ENCODE data around the gene CCDC92B.
A peak's percentile ranks its signal among the peaks of the same experiment; 100 is the strongest.

The CCDC92B gene

GRCh38 chr17:2749058-2749783, at the start of gene CCDC92B:
CCDC92B (minus strand) TSS chr17:2749652; CDS start chr17:2735145, 14,507 bp downstream.
- TF ChIP-seq, protein P1, sequence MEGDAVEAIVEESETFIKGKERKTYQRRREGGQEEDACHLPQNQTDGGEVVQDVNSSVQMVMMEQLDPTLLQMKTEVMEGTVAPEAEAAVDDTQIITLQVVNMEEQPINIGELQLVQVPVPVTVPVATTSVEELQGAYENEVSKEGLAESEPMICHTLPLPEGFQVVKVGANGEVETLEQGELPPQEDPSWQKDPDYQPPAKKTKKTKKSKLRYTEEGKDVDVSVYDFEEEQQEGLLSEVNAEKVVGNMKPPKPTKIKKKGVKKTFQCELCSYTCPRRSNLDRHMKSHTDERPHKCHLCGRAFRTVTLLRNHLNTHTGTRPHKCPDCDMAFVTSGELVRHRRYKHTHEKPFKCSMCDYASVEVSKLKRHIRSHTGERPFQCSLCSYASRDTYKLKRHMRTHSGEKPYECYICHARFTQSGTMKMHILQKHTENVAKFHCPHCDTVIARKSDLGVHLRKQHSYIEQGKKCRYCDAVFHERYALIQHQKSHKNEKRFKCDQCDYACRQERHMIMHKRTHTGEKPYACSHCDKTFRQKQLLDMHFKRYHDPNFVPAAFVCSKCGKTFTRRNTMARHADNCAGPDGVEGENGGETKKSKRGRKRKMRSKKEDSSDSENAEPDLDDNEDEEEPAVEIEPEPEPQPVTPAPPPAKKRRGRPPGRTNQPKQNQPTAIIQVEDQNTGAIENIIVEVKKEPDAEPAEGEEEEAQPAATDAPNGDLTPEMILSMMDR (IDR thresholded peaks at IDR 0.05), result no peak
- Histone ChIP-seq H3K27ac (no peak within 1 kb of the TSS), H3K4me3 (peak within 1 kb of the TSS in 1 of 2 donors; percentile 28), H3K4me1 (peaks cover 0 to 11% (median 6%) of the 10 kb centered on the region in 4 donors), H3K36me3 (no peaks in the 10 kb centered on the region), H3K9me3 (no peaks in the 10 kb centered on the region), H3K27me3 (peaks cover 0 to 77% of the 10 kb centered on the region in 2 donors)
- no peak for DNase-seq
- intact Hi-C loops (cut with DNase I; ENCODE audit: low total_unique reads), result no loop called here

- H3K36me3 ChIP-seq, result no peaks in the 10 kb centered on the region
- H3K27me3 ChIP-seq, result peaks cover 0 to 49% of the 10 kb centered on the region in 2 donors
- no peak overlapping the region for H3K4me3 ChIP-seq
- H3K9me3 ChIP-seq, result peaks cover 0 to under 1% (median 0%) of the 10 kb centered on the region in 3 donors
- no peaks in the 10 kb centered on the region for H3K4me1 ChIP-seq
- no peak for DNase-seq
- H3K27ac ChIP-seq, result no peak overlapping the region
- TF ChIP-seq, protein P1 (IDR thresholded peaks at IDR 0.05), result no peak
- intact Hi-C loops (cut with DNase I; ENCODE audit: low total_unique reads), result no loop called here
These were observed 49.2 kb upstream of the CCDC92B start for GRCh38 chr17:2798678-2799077.

DNA sequence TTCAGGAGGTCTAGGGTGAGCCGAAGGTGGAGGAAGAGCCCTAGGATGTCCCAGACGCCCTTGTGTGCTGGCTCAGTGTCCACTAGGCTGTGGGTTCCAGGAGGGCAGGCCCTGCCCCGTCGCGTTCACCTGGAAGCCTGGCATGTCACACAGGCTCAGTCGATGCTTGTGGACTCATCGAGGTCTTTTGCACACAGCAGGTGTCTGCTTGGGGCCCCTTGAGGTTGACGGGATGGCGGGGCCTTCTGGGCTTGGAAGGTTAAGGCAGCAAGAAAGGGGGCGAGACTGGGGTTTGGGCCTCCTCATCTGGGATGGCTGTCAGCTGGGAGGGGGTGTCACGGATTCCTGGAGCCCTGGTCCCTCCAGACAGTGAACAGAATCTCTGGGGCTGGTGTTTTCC, 48.7 kb upstream of the CCDC92B start:
- H3K27ac ChIP-seq, result no peak overlapping the region
- H3K36me3 ChIP-seq, result no peaks in the 10 kb centered on the region
- no peak for DNase-seq
- no peaks in the 10 kb centered on the region for H3K4me1 ChIP-seq
- H3K27me3 ChIP-seq, result peaks cover 0 to 49% of the 10 kb centered on the region in 2 donors
- intact Hi-C loops (cut with DNase I; ENCODE audit: low total_unique reads), result no loop called here
- TF ChIP-seq, protein P1 (IDR thresholded peaks at IDR 0.05), result no peak
- no peak overlapping the region for H3K4me3 ChIP-seq
- H3K9me3 ChIP-seq, result no peaks in the 10 kb centered on the region

DNA sequence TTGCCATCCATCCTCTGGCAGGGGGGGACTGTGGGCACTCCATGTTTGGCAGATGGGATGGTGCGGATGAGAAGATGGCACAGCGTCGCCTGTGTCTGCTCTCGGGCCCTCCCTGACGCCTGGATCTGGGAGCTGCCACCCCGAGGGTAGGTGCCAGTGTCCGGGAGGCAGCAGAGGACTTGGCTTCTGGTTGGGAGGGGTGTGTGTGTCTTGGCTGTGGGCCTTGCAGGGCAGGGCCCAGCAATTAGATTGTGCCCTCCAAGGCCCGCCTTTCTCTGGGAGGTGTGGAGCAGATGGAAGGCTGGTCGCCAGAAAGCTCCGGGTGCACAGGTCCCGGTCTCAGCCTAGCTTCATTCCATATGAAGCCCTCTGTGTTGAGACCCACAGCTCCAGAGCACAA, 48.2 kb upstream of the CCDC92B start:
- Histone ChIP-seq H3K36me3 (no peaks in the 10 kb centered on the region), H3K9me3 (no peaks in the 10 kb centered on the region), H3K27ac (no peak overlapping the region), H3K27me3 (peaks cover 0 to 51% of the 10 kb centered on the region in 2 donors), H3K4me3 (no peak overlapping the region), H3K4me1 (no peaks in the 10 kb centered on the region)
- TF ChIP-seq, protein P1 (IDR thresholded peaks at IDR 0.05), result no peak
- DNase-seq, result no peak
- intact Hi-C loops (cut with DNase I; ENCODE audit: low total_unique reads), result no loop called here

DNA sequence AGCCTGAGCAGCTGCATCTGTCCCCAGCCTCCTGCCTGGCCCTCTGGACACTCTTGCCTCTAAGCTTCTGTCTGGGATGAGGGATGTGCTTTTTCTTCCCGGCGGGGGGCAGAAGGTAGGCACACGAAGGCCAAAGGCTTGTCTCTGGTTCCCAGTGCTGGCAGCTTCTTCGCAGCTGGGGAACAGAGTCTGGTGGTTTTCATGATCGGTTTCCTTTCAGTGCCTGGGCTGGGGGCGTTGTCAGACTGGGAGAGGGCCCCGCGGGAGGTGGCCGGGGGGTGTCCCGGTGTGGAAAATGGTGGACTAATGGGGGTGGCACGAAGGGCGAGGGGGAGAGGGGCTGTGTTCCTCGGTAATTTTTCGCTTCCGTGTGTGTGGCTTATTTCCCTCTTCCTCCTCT, 47.8 kb upstream of the CCDC92B start:
- Histone ChIP-seq H3K4me1 (no peaks in the 10 kb centered on the region), H3K27me3 (peaks cover 0 to 55% of the 10 kb centered on the region in 2 donors), H3K9me3 (no peaks in the 10 kb centered on the region), H3K27ac (no peak overlapping the region), H3K36me3 (no peaks in the 10 kb centered on the region), H3K4me3 (peak overlapping the region in 1 of 2 donors; percentile 2)
- intact Hi-C loops (cut with DNase I; ENCODE audit: low total_unique reads), result no loop called here
- DNase-seq, result no peak
- TF ChIP-seq, protein P1 (IDR thresholded peaks at IDR 0.05), result no peak

Measured in tibial artery (tissue), 4 donors.